Measurements from ENCODE around the gene GRIN2A.

GRIN2A gene

DNA sequence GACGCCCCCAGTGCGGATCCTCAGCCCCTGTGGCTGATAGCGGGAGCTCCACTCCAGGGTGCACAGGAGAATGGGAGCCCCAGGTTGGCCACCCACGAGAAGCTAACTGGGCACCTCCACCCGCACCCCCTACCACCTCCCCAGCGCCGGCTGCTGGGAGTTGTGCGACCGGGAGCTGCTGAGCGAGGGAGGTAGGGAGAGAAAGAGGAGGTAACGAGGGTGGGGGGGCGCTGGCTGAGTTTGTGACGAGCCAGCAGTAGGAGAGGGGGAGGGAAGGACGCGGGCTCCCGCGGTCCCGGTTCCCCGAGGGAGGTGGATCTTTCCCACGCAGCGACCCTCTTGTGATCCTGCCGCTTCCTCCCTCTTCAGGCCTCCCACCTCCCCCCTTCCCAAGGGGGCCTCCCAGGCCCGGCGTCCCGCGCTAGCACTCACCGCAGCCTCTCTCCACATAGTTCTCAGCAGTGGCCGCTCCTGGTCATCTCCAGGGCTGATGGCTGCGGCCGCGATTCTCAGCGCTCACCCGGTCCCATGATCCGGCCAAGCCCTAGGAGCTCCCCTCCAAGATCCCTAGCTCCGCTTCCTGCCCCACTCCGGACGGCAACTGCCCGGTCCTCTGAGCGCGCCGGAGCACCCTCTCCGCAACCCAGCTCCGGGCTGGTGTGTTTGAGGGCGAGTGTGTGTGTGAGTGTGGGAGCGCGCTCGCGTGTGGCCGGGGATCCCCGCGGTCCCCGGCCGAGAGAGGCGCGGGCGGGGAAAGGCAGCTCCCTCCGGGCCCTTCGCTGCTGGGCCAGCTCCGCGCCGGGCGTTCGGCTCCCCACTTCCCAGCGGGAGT, at the start of gene GRIN2A:
Gene GRIN2A, minus strand, starts transcription at position 207 of the 832 bp plus-strand sequence. CDS start 2,017 bp downstream, outside the sequence.
- no peak for DNase-seq

DNA sequence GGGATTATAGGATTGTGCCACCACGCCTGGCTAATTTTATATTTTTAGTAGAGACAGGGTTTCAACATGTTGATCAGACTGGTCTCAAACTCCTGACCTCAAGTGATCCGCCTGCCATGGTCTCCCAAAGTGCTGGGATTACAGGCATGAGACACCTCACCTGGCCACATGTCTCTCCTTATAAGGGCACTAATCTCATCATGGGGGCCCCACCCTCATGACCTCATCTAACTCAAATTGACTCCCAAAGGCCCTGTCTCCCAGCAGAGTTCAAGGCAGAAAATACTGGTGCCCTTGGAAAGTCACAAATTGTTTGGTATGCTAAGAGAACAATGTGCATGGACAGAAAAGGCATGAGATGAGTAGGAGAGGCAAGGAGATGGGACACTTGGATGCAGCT, 49.3 kb upstream of the GRIN2A start:
- DNase-seq = no peak

DNA sequence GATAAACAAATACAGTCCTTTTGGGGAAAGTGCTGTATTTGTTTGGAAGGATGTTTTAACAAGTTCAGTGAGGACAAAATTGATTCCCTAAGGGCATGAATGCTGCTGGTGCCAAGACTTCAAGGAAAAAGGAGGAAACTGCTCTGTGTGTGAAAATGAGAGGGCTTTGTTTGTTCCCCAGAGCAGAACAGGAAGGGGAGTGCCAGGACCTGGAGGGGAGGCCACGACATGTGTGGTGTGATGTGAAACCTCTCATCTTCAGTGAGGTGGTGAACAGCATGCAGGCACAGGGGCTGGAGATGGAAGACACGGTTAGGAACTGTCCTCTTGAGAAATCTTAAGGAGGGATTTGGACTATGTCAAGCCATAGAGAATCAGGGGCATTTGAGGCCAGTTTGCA, 46.6 kb upstream of the GRIN2A start:
- no peak for DNase-seq

DNA sequence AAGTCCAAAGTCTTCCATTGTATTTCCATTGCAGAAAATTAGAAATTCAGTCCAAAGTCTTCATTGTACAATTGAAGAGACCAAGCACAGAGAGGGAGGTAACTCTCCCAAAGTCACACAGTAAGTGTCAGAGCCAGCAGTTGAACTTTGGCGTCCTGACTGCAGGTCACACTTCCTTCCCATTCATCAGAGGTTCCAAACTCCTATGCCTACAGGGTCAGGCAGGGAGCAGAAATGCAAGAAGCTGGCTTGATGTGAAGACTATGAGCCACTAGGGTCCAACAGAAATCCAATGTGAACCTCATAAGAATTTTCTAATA, 44.7 kb upstream of the GRIN2A start:
- no peak for DNase-seq

DNA sequence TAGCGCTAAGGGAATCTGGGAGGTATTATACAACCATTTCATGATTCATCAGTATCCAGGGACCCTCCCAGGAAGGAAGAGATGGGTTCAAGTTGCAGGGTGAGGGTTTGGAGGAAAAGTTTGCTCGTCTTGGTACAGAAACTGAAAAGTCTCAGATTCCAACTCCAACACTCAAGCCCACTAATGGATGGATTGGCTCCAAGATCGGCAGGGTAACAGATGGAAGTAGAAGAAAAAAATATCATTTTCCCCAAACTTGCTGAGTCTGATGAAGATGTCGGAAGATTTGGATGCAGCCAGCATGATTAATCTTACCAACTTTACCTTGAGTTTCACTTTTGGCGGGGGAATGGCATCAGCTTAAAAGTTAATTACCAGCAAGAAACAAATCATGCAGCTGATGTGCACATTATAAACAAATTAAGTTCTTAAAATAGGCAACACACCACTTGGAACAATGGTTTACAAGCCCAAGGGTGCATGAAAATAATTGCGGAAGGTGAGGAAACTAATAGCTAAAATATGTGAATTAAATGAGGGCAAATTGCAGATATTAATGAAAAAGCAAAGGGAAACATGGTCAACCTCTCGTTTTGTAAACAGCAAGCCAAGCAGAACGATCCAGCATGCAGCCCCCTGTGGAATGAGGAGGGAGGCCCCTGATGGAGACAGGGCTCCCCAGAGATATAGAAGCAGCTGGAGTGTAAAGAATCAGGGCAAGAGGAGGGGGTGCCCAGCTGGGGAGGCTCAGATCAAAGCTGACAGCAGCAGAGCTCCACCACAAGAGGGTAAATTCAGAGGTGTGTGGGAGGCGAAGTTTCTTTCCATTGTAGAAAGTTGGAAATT, 44.1 kb upstream of the GRIN2A start:
- DNase-seq = no peak

DNA sequence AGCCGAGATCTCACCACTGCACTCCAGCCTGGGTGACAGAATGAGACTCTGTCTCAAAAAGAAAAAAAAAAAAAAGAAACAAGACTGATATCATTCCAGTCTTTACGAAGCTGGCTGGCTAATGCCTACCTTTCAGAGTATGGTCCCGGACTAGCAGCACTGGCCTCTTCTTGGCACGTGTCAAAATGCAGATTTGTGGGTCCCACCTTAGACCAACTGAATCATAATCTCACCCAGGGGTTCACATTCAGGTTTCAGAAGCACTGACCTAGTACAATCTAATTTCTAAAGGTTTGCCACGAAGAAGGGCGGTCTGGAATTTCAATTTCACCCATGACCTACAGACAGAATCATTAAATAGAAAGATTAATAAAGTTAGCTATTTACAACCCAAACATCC, 43.4 kb upstream of the GRIN2A start:
- no peak for DNase-seq

DNA sequence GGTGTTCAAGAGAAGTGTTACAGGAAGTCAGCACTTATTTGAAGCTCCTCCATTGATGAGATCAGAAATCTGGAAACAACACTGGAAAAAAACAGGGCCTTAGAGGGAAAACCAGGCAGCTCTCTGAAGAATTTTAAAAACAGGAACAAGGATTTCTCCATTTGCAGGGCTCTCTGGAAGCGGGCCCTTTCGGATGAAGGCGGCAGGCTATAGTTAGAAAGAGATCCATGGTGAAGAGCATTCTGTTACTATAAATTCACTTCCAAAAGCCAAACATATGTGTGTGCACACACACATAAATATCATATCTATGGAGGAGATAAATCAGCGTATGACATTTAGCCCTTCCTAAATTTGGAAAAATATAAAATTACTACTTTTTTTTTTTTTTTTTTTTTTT, 42.6 kb upstream of the GRIN2A start:
- no peak for DNase-seq

DNA sequence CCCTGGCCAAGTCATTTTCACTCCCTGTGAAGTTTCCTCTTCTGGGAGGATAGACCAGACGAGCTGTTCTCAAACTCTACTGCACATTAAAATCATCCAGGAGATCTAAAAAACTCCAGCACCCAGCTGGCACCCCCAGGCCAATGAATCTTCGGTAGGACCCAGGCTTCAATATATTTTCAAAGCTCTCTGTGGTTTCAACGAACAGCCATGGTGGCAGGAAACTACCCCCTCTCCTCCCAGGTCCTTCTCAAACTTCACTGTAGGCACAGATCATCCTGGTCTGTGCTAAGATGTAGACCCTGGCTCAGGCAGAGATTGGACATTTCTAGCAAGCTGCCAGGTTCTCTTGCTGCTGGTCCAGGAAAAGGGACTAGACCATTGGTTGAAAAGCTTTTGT, 38.7 kb upstream of the GRIN2A start:
- no peak for DNase-seq

DNA sequence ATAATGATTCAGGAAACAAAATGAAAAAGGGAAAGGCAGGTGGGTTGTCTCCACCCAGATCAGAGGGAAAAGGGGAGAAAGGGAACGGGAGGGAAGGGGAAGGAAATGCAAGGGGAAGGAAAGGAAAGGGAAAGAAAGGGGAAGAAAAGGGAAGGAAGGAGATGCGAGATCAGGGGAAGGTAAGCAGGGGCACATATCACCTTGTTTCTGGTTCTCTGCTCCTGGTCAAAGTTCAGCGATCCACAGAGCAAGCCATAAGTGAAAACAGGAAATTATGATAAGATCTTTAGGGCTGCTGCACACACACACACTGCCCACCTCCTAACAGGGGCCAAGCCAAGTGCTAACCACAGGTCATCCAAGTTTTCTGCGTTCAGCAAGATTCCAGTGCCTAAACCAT, 37.5 kb upstream of the GRIN2A start:
- no peak for DNase-seq

DNA sequence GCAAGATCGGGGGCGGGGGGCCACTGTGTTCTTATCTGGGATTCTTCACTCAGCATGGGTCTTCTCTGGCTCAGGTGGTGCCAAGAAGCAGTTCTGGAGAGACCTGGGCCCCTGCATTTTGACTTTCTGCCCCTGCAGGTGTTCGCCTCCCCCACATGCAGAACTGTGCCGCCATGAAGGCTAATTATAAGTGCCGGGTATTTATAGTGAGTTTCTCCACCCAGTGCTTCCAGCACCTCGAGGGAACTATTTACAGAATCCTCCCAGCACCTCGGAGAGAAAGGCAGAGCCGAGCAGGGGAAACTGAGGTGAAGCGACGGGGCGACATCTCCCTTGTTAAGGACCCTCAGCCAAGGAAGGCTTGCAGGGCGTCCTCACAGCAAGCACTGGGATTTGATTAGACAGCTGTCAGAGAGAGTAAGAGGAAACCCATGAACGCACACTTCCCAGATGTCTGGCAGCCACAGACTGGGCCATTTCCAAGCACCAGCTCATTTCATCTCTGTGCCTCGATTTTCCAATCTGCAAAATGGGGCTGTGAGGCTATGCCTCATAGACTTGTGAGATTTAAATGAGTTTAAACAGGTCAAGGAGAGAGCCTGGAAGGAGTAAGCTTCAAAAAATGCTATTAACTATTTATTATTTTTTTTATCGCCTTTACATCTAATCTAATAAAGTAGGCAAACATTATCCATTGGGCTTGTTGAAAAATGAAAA, 36.4 kb upstream of the GRIN2A start:
- DNase-seq = no peak

DNA sequence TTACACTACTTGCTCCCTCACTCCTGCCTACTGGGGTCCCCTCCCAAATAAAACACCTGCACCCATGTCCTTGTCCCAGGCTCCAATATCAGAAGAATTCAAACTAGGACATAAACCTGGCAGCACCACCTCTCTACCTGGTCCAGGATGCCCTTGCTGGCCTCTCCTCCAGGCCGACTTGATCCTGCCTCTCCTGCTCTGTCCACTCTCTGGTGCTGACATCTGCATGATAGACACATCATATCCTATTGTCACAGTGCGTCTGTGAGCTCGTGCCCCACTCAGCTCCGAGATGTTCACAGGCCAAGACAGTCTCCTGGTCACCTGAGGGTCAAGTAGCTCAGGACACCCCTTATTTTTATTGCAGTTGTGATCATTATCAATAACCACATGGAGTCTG, 31.5 kb upstream of the GRIN2A start:
- no peak for DNase-seq

DNA sequence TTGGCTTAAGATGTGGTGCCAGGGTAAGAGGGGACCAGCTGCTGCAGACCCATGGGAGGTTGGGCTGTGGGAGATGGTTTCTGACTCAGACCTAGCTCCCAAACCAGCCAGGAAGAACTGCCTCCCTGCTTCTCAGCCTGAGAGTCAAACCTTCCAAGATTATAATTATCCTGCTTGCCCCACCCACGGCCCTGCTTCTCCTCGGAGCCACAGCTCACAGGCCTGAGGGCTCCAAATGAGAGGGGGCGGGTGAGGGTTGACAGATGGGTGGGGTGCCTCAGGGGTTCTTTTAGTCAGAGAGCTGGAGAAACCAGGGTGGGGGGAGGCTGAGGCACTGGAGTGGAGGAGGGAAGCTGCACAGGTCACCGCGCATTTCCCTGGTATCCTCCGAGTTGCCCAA, 28.7 kb upstream of the GRIN2A start:
- no peak for DNase-seq

DNA sequence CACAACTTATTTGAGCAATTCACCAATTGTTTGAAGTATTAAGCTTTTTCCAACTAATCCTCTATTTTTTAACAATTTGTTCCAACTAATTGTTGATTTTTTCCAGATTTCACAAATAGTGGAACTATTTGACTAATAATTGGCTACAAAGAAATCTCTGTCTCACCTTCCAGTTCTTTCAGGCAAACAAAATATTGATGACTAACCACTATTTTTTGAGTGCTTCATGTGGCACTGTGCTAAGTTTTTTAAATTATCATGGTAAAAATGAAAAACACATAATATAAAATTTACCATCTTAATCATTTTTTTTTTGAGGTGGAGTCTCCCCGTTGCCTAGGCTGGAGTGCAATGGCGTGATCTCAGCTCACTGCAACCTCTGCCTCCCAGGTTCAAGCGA, 24.6 kb upstream of the GRIN2A start:
- no peak for DNase-seq

DNA sequence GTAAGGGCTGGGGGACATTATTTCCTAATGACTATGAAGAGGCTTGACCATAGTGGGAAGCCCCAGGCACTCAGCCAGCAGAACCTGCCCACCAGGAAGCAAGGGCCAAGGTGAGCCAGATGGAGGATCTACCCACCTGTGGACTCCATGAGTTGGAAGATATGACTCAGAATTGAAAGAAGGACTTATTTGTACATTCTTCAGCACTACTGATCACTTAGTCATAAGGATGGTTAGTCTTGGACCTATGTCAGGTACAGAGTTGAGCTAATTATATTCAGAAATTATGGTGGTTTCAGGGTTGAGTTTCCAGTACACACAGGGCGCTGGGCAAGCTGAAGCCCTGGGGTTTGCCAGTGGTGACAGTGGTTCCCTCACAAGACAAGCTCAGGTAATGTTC, 24.0 kb upstream of the GRIN2A start:
- DNase-seq = no peak

DNA sequence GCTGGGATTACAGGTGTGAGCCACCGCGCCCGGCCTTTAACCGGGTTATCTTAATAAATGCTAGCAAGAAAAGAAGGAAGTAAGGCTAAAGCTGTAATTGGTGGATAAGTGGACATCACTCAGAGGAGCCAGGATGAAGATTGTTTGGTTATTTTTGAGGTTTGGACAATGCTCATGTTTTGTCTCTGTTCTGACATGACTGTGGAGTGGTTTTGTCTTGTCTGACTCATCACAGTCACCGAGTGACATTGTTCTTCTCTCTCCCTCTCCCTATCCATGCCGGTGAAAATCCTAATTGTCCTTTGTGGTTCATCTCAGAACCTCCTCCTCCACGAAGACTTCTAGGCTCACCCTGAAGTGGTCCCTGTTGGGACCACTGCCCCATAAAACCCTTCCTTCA, 23.5 kb upstream of the GRIN2A start:
- DNase-seq = no peak

DNA sequence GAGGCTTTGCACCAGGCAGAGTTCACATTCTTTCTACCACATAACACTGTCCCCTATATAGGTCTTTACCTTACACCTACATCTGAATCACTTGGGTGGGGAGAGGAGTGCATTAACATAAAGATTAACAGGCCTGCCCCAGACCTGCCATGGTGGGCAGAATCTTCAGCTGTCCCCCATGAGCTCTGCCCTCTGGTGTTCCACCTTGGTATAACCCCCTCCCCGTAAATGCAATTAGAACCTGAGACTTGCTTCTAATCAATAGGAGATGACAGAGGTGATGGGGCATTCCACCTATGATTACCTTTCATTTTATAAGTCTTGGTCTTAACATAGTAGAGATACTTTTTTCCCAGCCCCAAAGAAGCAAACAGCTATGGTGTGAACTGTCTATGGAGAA, 20.4 kb upstream of the GRIN2A start:
- DNase-seq = no peak

DNA sequence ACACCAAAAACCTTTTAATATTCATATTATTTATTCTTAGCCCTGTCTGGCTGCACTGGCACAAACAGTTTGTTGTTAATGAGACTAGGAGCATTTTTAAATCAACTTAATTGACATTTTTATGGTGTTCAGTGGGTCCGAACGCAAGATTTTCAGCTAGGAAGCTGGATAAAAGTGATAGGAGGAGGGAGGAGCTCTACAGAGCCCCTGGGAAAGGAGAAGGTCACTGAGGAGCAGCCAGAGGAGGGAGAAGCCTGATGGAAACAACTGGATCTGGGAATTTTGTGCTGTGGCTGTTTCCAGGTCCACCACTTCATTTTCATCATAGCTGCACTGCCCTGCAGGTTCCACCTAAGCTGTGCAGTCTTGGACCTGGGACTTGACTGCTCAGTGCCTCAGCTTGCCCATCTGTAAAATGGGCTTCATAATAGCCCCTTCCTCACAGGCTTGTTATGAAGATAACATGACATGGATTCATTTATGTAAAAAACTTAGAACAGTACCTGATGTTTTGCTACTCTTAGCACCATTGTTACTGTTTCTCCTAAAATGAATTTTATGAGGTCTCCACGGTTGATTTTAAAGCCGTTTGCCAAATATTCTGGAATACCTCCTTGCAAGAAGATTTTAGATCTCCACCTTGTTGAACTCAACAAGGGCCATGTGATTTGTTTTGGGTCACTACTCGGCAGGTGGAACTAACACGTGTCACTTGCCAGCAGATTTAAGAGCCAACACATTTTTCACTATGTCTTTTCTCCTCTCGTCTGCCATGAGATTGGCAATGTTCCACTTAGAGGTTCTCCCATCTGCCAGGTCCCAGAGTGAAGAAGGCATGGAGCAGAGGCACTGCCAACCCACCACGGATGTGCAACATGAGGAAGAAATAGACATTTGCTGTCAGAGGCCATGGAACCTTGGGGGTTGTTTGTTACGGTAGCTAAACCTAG, 18.7 kb upstream of the GRIN2A start:
- no peak for DNase-seq

DNA sequence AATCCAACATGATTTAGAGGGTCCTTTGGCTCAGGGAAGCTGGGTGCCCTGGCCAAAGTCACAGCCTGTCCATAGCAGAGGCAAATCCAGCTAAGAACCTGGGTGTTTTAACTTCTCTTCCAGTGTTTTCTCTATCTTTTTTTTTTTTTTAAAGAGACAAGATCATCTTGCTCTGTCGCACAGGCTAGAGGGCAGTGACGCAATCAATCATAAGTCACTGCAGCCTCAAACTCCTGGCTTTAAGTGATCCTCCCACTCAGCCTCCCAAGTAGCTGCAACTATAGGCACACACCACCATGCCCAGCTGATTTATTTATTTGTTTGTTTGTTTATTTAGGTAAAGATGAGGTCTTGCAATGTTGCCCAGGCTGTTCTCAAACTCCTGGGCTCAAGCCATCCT, 14.8 kb upstream of the GRIN2A start:
- no peak for DNase-seq

DNA sequence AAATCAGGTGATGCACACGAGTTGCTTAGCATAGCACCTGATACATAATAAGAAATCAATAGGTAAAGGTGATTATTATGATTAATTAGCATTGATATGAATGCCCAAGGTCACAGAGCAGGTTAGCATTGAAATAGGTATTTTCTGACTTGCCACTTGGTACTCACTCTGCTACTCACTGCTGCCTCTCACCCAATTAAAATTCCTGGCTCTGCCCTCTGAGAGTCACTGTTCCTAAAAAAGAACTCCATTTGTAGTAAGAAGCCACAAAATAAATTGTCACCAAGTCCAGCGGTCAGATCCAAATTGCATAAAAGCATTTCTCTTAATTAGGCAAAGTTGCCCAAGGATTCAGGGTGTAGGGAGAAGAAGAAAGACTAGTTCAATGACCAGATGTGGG, 8.9 kb upstream of the GRIN2A start:
- no peak for DNase-seq

DNA sequence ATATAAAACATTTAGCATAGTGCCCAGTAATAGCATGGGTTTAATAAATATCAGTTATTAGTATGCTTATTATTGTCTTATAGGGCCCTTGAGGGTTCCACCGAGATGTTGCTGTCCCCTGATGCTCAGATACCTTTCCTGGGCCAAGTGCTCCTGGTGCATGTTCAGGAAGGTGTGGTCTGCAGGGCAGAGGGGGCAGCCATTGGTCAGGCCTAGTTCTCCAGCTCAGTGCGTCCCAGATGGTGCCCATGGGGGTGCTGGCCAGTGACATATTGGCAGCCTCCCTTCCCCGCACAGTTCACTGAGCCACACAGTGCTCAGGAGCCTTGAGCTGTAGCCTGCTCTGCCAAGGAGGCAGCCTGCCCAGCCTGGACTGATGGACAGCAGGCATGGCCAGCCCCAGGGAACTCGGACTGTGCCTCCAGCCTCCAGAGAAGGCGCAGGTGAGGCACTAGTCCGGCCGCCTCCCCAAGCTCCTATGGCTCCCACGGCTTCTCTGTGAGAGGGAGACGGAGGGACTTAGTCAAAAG, 7.7 kb upstream of the GRIN2A start:
- DNase-seq = no peak

DNA sequence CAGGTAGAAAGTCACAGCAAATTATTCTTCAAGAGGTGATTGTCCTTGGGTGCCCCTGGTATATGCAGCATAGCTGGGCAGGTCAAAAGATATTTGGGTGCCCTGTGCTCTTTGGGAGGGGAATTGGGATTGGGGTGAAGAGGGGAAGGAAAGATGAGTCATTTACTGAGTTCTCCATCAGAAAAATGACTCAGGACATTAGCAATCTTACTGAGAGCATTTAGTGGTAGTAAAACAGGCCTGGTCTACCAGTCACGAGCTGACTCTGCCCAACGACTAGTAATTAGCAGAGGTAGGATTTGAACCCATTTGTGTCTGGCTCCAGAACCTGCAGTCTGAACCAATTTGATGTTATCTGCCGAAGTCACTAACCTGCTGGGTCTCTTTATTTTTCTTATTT, 6.0 kb upstream of the GRIN2A start:
- DNase-seq = no peak

All from NCI-H2029 (cell line).